GM12801 (cell line): ENCODE measurements around the gene KIF6.

Experiments used
- TF ChIP-seq, protein P1 (sequence below): IDR thresholded peaks from one replicate; pipeline ENCODE4 v1.5.1; 2011; ENCODE audit warnings: control low read depth; ENCODE audit not compliant: insufficient read length; ENCODE audit errors: extremely low read depth

Gene KIF6

DNA sequence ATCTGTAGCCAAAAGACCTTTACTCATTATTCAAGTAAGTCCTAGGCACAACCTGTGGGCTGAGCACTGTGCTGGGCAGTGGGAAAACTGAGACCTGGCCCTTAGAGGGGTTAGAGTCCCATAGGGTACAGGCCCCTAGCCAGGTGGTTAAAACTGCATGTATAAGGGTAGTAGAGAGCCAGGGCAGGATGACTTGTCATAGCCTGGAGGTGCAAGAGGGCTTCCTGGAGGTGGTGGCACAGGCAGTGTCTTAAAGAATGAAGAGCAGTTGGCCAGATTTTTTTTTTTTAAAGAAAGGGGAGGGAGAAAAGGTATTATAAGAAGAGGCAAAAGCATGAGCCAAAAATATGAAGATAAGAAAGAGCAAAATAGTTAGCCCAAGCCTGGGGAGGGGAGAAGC, 226.2 kb downstream of the KIF6 start:
- TF ChIP-seq, protein P1, sequence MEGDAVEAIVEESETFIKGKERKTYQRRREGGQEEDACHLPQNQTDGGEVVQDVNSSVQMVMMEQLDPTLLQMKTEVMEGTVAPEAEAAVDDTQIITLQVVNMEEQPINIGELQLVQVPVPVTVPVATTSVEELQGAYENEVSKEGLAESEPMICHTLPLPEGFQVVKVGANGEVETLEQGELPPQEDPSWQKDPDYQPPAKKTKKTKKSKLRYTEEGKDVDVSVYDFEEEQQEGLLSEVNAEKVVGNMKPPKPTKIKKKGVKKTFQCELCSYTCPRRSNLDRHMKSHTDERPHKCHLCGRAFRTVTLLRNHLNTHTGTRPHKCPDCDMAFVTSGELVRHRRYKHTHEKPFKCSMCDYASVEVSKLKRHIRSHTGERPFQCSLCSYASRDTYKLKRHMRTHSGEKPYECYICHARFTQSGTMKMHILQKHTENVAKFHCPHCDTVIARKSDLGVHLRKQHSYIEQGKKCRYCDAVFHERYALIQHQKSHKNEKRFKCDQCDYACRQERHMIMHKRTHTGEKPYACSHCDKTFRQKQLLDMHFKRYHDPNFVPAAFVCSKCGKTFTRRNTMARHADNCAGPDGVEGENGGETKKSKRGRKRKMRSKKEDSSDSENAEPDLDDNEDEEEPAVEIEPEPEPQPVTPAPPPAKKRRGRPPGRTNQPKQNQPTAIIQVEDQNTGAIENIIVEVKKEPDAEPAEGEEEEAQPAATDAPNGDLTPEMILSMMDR: no peak

DNA sequence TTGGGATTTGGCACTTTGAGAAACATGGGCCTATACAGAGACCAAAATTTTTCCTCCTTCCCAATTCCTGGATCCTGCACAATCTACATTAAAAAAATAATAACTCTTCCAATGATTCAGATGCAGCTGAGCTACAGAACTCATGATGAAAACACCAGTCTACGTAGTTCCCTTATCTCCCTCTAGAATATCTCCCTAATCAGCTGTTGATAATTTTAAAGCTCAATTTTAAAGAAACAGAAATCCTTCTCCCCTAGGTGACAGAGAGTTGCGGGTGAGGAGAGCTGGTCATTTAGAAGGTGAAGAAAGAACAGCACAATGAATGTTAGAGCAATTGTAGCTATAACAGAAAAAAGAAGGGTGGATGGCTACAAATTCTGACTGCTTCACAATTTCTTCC, 227.1 kb downstream of the KIF6 start:
- TF ChIP-seq, protein P1: no peak

DNA sequence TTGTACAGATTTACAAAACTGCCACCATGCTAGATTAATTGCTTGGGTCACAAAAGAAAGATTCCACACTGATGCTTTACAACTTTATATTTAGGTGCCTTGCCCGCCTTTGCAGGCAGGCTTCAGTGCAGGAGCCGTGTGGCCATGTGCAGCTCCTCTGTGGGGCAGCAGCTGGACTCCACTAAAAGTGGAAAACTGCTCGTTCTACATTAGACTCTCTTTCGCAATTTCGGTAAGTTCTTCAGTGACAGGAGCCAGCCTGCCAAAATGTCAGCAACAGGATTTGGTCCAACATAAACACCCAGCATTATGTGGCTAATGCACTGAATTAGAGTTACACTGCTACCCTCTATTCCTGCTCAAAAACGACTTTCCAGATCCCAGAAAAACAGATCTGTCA, 228.3 kb downstream of the KIF6 start:
- TF ChIP-seq, protein P1: no peak

DNA sequence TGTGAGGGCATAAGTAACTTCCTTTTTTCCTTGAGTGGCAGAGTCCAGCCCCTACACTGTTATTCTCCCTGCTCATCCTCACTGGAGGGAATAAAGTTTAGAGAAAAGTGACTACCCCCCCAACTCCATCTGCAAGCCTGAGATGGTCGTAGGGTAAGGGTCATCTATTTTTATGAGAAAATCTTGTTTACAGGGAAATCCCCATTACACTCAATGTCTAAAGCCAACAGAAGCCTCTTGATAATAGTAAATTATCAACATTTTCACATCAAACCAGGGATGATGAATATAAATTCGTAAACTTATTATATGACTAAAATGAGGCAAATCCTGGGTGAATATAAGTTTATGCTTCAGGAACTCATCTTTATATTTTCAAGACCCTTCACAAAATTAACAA, 228.8 kb downstream of the KIF6 start:
- TF ChIP-seq, protein P1: no peak

DNA sequence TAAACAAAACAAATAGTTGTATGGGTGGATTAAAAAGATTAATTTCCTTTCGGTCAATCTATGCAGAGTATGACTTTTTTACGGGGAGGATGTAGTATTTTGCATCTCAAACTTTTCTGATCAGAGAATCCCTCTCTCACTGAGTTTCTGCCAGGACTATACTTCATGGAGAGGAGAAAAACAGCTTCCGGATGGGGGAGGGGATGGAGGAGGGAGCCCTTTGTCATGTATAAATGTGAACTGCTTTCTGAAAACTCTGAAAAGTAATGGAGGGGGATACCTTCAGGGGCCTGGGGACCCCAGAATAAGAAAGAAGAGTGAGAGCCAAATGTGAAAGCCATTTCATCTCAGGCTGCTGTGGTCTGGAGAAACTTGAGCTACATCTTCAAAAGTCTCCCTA, 229.6 kb downstream of the KIF6 start:
- TF ChIP-seq, protein P1: no peak

DNA sequence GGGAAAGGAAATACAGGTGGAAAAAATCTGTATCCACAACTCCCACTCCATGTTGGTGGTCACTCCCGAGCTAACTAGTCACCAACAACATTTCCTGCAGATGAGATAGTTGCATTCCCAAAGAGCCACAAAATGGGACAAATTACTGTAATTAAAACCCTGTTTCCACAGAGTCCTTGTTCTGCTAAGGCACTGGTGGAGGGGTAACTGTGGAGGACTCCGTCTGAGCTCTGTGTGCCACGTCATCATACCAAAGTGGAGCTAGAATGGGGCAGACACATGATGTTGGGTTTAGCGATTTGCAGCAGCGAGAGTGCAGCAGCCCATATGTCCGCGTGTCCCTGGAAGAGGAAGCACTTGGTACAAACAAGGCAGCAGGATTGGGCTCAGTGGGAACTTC, 230.2 kb downstream of the KIF6 start:
- TF ChIP-seq, protein P1: no peak

DNA sequence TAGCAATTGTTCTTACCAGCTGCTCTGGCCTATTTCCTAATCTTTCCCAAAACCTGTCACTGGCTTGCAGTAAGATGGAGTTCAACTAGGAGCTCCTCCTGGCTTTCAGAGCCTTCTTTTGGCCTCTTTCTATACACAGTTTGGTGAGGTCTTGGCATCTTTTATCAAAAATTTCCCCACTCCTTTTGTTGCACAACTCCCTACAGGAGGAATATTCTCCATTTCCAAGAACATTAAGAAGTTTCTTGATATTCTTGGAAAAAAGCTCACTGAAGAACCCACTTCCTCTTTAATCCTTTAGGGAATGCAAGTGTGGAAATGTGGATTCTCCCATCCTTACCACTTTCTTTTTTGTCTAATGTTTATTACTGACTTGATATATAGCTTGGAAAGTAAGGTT, 231.4 kb downstream of the KIF6 start:
- TF ChIP-seq, protein P1: no peak

DNA sequence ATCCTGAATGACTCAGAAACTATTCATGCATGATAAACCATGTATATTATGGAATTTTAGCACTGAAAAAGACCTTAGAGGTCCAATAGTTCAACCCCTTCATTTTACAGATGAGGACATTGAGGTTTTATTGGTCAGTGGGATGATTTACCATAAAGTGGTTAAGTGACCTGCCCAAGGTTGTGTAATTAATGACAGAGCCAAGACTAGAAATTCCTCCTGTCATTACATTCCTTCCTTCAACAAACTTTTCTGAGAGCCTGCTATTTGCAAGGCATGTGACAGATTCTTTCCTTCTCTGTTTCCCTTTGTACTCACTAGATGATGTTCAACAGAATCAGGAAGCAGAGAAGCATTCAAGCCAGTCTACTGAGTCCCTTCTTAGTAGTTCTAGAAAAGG, 232.0 kb downstream of the KIF6 start:
- TF ChIP-seq, protein P1: no peak
